Tibial nerve (tissue), 4 donors: Measurements from ENCODE around the gene TMEM131L.

Experiments used
- CTCF ChIP-seq, 5 experiments: fragments of 200-600 bp in 3 of 5; fragments of 450-650 bp in 2 of 5; sonication (generic) in 3 of 5; IDR thresholded peaks; one replicate each; pipeline ENCODE4 v1.5.1; 2016 to 2019; ENCODE audit warnings: antibody characterized with exemption in 5 of 5, mild to moderate bottlenecking in 3 of 5, moderate library complexity in 2 of 5
- EP300 ChIP-seq, 2 donors: sonication (generic); formaldehyde crosslinking; IDR thresholded peaks; one replicate each; pipeline ENCODE4 v1.6.1; 2017; ENCODE audit warnings: antibody characterized with exemption in 2 of 2, mild to moderate bottlenecking in 1 of 2
- POLR2A ChIP-seq, 2 donors: fragments of 450-650 bp; IDR thresholded peaks; one replicate each; pipeline ENCODE4 v1.6.1; 2017; ENCODE audit warnings: antibody characterized with exemption in 2 of 2, mild to moderate bottlenecking in 2 of 2, moderate library complexity in 2 of 2

GRCh38 chr4:153591441-153591840 is 125.3 kb downstream of the TMEM131L start:
- TF ChIP-seq CTCF (IDR thresholded peaks at IDR 0.05) (no peak), POLR2A (IDR thresholded peaks at IDR 0.05) (no peak), EP300 (IDR thresholded peaks at IDR 0.05) (no peak)
